Hematopoietic multipotent progenitor cell (in vitro differentiated cells): ENCODE data around the gene MLC1. TPM values are rescaled to one million over a fixed set of nuclear protein-coding genes. Genes with fewer than 3 reads are reported as not detected.
A peak's percentile ranks its signal among the peaks of the same experiment; 100 is the strongest.

Experiments used
- DNase-seq, 3 donors: peaks; one replicate each; pipeline ENCODE4 v3.0.0-alpha.2; 2011 to 2015; ENCODE audit warnings: low read depth in 2 of 3, low spot score in 2 of 3
- total RNA-seq: library from RNA; depleted of rRNA; stranded (reverse); fragments of >200 nt; gene quantifications from one replicate; pipeline ENCODE4 v1.2.3, GENCODE V29; 2012

MLC1 gene
- total RNA-seq, 1 donor: 139 TPM

GRCh38 chr22:50044485-50045118 lies 40.6 kb downstream of the MLC1 start:
- DNase-seq: peak in 2 of 3 donors; percentile 36 to 58

DNA sequence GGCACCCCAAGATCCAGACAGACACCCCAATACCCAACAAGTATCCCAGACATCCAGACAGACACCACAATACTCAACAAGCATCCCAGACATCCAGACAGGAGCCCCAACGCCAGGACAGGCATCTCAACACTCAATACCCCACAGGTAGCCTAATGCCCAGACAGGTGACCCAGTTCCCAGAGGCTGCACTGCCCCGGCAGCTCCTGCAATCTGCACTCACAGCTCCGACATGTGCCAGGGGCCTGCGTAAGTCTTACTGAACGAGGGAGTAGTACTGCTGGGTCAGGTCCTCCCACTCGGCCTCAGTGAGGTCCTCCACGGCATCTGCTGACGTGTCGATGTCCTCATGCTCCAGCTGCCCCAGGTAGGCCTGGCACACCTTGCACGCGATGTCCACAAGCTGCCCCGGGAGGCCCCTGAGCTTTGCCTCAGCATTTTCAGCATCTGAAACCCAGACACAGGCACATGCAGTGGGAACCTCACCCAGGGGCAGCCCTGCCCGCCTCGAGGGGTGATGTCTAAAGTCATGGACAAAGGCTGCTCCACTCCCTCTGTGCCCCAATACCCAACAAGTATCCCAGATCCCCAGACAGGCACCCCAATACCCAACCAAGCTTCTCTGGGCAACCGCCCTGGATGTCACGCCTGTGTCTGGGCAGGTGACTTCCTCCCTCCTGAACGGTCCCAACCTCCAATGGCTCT lies 43.7 kb downstream of the MLC1 start:
- no peak for DNase-seq

GRCh38 chr22:50040717-50041116 lies 44.5 kb downstream of the MLC1 start:
- DNase-seq: no peak

DNA sequence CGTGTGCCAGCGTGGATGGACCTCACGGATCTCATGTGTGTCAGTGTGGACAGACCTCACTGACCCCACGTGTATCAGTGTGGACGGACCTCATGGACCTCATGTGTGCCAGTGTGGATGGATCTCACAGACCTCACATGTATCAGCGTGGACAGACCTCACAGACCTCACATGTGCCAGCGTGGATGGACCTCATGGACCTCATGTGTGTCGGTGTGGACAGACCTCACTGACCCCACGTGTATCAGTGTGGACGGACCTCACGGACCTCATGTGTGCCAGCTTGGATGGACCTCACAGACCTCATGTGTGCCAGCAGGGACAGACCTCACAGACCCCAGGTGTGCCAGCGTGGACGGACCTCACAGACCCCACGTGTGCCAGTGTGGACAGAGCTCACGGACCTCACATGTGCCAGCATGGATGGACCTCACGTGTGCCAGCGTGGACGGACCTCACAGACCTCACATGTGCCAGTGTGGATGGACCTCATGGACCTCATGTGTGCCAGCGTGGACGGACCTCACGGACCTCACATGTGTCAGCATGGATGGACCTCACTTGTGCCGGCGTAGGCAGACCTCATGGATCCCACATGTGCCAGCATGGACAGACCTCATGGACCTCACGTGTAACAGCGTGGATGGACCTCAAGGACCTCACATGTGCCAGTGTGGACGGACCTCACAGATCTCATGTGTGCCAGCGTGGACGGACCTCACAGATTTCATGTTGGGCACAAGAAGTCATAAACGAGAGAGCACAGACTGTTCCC lies 45.4 kb downstream of the MLC1 start:
- DNase-seq: no peak

DNA sequence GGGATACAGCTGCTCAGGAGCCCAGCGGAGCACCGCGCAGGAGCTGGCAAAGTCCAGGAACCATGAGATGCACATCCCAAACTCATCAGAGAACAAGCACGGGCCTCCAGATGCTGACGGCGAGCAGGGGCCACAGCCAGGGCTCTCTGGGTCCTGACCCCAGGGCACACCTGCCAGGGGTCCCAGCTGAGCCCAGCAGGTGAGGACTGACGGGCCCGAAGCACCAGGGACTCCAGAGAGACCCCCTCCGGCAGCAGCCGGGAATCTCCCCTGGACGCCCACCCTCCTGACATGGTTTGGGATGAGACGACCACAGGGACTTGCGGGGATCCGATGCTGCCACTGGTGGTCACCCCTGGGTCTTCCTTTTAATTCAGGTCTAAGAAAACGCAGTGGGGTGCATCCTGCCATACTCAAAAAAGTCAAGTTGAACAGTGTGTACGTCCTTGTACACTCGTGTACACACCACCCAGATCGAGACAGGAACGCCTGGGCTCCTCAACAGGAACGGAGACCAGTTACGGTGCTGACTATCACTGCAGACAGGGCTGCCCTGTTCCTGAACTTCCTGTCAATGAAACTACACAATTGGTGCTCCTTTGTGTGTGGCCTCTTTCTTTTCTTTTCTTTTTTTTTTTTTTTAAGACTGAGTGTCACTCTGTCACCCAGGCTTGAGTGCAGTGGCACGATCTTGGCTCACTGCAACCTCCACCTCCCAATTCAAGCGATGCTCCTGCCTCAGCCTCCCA lies 49.1 kb downstream of the MLC1 start:
- no peak for DNase-seq

- no peak for DNase-seq
Measured at GRCh38 chr22:50035131-50035881, 49.9 kb downstream of the MLC1 start.

GRCh38 chr22:50034126-50035081 lies 50.8 kb downstream of the MLC1 start:
- peak in 2 of 3 donors; percentile 85 to 94 for DNase-seq

GRCh38 chr22:50032941-50033601 lies 52.2 kb downstream of the MLC1 start:
- no peak for DNase-seq

DNA sequence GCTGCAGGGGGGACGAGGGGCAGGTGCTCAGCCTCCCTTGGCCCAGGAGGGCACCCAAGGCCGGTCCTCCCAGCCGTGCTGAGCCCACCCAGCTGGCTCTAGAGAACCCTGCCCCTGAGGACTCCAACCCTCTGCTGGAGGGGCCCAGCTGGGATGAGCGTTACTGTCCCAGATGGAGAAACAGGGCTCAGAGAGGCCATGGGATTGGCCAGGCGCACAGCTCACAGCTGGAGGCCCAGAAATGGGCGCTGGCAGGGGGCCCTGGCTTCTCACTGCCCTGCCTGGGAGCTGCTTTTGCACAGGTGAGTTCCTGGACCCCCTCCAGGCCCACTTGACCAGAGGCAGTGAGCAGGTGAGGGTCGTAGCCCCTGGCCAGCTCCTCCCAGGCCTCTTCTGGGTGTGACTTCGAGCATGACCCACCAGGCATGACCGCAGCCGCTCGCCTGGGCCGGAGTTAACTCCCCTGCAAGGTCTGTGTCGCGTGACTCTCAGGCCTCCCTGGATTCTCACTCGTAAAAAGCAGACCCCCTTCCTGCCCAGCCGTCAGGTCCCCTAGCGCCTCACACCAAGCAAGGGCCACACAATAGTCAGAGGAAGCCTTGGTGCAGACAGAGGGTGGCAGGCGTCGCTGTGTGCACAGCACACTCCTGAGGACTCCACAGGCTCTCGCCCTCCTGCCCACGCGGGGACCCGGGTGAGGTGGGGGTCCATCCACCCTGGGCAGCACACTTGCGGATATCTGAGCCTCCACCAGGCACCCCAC lies 52.9 kb downstream of the MLC1 start:
- DNase-seq: no peak

DNA sequence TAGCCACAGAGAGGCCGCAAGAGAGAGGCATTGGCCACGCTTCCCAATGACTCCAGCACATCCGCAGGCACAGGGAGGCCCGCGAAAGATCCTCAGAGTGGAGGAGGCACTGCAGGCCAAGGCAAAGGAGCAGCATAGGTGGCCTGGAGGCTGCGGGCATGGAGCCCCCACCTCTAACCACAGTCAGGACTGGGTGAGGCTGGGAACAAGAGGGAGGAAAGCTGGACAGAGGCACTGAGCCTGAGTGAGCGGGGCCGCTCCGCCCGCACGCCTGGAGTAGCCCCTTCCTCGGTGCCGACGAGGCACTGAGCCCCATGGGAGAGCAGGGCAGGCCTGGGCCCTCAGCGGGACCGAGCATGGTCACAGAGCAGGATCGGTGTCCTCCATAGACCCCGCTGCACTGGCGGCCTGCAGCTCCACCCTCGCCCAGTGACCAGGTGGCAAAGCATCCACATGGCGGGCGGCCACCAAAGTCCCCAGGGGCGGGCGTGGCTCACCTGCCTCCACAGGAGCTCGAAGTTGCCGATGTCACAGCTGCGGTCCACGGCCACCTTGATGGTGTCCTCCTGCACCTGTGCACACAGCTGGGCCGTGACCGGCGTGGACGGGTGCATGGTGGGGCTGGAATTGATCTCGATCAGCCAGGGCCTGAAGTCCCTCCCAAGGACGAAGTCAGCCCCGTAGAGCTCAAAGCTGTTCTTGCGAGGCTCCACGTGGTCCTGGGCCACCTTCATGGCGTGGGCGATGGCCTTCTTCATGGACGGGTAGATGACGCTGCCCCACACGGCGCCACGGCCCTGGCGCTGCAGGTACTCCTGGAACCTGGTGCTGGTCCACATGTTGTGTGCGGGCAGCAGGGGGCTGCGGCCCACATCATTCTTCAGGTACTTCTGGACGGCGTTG lies 53.8 kb downstream of the MLC1 start:
- DNase-seq: no peak

GRCh38 chr22:50030297-50031188 lies 54.7 kb downstream of the MLC1 start:
- peak; percentile 69 to 90 (median 83) for DNase-seq

GRCh38 chr22:50027639-50028537 lies 57.3 kb downstream of the MLC1 start:
- peak in 1 of 3 donors; percentile 32 for DNase-seq

DNA sequence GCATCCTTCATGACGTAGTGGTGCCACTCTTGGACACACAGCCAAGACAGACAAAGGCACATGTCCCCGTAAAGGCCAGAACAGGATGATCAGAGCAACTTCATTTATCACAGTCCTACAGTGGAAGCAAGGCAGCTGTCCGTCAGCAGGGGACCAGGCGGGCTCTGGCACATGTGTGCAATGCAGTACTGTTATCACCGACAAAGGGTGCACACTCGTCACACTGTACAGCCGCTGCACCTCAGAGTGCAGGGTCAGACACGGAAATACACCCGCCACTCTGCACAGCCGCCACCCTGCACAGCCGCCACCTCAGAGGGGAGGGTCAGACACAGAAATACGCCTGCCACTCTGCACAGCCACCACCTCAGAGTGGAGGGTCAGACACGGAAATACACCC lies 59.2 kb downstream of the MLC1 start:
- no peak for DNase-seq

DNA sequence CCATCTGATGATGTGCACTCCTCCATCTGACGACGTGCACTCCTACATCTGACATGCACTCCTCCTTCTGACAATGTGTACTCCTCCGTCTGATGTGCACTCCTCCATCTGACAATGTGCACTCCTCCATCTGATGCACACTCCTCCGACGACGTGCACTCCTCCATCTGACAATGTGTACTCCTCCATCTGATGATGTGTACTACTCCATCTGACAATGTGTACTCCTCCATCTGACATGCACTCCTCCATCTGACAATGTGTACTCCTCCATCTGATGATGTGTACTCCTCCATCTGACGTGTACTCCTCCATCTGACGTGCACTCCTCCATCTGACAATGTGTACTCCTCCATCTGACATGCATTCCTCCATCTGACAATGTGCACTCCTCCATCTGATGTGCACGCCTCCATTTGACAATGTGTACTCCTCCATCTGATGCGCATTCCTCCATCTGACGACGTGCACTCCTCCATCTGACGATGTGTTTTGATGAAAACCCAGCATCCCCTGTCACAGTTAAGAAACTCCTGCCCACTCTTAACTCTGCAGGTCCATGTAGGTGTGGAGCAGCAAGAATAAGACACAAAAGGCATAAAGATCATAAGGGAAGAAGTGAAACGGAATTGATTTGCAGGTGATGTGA lies 62.9 kb downstream of the MLC1 start:
- DNase-seq: no peak
